ENCODE results near the gene RBM3.
A peak's percentile ranks its signal among the peaks of the same experiment; 100 is the strongest.
"Not testable (repeated sequence)": the region's sequence is repeated elsewhere in the genome, so short reads cannot be mapped to it uniquely, and the experiment has no call there.

Gene RBM3

DNA sequence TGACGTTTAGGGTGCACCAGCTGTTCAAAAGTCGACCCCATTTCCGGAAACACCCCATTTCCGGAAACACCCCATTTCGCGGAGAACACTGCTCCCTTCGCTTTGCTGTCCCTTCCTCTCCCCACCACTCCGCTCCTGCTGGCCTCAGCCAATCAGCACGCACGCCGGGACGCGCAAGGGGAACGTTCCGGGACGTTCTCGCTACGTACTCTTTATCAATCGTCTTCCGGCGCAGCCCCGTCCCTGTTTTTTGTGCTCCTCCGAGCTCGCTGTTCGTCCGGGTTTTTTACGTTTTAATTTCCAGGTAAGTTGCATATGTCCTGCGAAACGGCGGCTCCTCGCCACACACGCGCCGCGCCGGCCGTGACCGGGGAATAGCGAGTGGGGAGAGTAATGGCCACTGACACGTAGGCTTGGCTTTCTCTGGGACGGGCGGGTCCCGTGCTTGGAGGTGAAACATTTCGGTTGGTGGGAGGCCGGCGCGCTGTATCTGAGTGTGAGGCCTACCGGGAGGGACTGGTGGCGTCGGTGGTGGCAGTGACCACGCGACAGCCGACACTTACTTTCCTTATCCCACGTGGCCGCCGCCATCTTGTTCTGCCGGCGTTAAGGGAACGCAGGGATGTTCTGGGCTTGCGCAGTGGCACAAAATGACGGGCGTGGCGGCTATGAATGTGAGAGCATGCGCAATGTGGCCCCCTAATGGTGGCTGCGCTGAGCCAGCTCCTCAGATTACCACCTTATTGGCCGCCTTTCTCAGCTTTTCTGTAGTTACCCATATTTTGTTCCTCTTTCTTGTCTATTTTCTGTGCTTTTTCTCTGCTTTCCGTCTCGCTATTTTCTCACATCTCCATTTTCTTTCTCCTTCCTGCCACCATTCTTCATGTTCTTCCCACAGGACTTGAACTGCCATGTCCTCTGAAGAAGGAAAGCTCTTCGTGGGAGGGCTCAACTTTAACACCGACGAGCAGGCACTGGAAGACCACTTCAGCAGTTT is at the start of gene RBM3:
RBM3 (plus strand) TSS at position 215 of the 997 bp plus-strand sequence; CDS start at position 912, 697 bp downstream.
- DNase-seq = peak; percentile 75

DNA sequence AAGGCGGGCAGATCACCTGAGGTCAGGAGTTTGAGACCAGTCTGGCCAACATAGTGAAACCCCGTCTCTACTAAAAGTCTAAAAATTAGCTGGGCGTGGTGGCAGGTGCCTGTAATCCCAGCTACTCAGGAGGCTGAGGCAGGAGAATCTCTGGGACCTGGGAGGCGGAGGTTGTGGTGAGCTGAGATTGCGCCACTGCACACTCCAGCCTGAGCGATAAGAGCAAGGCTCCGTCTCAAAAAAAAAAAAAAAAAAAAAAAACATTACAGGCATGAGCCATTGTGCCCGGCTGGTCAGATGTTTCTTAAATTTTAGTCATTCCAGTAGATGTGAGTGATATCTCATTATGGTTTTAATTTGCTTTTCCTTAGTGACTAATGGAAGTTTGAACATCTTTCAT is 48.4 kb upstream of the RBM3 start:
- DNase-seq = not testable (repeated sequence)

DNA sequence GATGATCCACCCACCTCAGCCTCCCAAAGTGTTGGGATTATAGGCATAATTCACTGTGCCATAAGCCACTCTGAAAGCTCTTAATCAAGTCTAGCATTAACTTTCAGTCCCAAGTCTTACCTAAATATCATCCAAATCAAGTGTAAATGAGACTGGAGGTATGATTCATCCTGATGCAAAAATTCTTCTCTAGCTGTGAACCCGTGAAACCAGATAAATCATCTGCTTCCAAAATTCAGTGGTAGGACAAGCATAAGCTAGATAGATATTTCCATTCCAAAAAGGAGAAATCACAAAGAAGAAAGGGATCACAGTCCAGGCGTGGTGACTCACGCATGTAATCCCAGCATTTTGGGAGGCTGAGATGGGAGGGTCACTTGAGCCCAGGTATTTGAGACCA is 43.5 kb upstream of the RBM3 start:
- DNase-seq = no peak

DNA sequence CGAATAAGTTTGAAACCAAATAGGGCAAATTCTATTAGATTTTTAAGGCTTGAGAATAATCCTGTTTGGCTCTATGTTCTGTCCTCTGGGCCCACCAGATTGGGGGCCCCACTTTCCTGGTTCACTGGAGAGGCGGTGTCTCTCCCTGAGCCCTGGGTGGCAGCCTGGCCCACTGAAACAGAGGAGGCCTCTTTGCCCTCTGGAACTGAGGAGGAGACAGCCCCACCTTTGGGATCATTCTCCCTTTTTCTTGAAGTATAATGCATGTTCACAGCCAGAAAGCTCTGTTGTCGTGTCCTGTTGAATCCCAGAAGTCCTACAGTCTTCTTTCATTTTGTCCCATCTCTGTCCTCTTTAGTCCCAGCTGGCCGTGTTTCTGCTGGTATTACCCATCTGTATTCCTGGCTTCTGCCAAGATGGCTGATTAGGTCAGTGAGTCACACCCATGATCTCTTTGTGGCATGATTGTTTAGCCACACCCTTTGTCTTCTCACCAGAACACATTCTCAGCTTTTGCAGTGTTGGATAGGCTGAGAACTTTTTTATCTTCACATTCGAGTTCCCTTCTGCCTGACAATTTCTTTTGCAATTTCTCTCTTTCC is 42.8 kb upstream of the RBM3 start:
- no peak for DNase-seq

DNA sequence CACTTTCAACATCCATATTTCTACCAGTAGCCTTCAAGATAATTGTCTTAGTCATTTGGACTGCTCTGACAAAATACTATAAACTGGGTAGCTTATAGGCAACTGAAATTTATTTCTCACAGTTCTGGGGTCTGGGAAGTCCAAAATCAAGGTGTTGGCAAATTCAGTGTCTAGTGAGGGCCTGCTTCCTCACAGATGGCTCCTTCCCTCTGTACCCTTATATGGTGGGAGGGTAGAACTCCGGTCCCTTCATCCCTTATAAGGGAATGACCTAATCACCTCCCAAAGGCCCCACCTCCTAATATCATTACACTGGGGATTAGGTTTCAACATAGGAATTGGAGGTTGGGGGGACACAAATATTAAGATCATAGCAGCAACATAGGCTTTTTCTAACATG is 42.1 kb upstream of the RBM3 start:
- DNase-seq = no peak

DNA sequence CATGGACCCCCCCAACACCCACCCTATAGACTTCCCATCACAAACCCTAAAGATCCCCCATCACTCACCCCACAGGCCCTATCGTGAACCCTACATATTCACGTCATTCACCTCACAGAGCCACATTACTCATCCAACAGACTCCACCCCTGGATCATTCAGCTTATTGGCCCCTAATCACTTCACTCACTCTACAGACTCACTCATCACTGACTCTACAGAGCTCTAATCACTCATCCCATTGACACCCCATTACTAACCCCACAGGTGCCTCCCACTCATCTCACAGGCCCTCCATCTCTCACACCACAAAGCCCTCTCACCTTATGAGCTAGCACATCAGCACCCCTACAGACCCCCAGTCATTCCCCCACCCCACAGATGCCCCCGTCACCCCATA is 41.1 kb upstream of the RBM3 start:
- DNase-seq = no peak

DNA sequence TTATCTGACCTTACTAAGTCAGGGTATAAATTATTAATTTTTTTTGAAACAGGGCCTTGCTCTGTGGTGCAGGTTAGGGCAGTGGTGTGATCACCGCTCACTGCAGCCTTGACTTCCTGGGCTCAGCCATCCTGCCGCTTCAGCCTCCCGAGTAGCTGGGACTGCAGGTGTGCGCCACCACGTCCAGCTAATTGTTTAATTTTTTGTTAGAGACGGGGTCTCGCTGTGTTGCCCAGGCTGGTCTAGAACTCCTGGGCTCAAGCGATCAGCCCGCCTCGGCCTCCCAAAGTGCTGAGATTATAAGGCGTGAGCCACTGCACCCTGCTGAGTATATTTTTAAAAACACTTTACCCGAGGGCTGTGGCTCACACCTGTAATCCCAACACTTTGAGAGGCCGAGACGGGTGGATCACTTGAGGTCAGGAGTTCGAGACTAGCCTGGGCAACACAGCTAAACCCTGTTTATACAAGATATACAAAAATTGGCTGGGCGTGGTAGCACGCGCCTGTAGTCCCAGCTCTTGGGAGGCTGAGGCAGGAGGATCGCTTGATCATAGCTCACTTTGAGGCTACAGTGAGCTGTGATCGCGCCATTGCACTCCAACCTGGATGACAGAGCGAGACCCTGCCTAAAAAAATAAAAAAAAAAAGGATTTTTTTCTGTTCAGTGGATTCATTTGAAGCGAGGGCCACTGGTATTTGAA is 35.5 kb upstream of the RBM3 start:
- no peak for DNase-seq

DNA sequence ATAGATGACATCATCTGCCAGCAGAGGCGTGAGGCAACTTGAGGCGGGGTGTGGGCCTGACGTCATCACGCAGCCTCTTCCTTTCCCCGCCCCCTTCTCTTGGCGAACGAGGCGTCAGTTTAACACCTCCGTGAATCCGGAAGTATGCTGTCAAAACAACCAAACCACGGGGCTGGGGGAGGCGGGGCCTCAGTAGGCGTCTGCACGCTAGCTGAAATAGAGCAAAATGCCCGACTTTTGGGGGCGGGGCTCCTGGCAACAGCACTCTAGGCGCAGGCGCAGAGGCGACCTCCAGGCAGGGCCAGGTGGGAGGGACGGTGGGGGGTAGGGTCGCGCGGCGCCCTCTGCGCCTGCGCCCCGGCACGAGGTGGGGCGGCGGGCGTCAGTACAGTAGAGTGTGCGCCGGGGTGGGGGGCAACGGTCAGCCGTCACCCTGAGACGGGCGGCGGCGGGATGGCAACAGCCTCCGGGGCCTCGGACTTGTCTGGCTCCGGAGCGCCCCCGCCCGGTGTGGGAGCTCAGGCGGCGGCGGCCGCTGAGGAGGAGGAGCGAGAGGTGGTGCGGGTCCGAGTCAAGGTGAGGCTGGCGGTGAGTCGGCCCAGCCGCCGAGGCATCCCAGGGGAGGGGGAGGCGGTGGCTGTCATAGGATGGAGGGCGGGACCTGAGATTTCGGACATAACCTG is 34.8 kb upstream of the RBM3 start, which contains the start of gene TBC1D25:
TBC1D25 (plus strand) TSS at position 370 of the 683 bp plus-strand sequence; CDS start at position 454, 84 bp downstream.
- peak; percentile 81 for DNase-seq

DNA sequence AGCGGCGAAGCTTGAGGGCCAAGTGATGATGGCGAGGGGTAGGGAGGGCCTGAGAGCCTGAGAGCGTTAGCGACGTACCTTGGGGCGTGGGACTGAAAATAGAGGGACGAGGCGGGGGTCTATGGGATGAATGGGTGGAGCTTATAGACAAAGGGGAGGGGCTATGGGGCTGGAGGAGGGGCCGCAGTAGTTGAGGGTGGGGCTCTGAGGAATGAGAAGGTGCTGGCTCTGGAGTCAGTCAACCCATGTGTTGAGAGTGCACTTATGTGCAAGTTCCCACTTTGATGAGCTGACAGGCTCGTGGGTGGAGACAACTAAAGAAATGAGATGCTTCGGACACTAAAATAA is 34.3 kb upstream of the RBM3 start:
- no peak for DNase-seq

DNA sequence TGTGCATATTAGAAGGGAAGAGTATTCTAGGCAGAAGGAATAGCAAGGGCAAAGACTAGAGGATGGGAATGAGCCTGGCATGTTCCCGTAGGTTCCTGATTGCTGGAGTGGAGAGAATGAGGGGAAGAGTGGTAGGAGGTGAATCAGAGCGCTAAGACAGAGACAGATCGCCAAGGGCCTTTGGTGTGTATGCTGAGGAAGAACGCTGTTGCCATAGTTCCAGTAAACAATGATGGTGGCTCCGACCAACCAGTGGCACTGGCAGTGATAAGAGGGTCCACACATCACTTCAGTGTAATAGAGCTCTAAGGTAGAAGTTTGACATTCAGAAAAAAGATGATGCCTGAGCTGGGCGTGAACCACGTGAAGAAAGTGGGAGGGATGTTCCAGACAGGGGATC is 33.8 kb upstream of the RBM3 start:
- no peak for DNase-seq

DNA sequence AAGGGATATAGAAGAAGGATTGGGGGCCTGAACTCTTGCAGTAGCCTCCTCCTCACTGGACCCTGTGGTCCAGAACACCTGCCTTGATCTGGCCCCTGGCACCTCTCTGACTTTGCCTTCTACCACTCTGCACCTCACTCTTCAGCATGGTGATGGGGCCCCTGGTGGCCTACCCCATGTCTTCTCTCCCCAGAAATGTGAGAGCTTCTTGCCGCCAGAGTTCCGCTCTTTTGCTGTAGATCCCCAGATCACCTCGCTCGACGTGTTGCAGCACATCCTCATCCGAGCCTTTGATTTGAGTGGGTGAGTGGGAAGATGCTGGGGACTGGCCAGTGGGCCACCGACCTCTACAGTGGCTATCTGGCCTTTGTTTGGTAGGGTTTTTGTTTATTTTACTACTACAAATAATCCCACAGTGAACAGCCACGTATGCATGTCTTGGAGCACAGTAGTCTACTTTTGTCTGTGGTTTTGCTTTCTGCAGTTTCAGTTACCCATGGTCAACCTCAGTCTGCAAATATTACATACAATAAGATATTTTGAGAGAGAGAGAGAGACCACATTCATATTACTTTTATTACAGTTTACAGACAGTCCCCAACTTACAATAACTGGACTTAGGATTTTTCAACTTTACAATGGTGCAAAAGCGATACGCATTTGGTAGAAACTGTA is 33.0 kb upstream of the RBM3 start:
- no peak for DNase-seq

DNA sequence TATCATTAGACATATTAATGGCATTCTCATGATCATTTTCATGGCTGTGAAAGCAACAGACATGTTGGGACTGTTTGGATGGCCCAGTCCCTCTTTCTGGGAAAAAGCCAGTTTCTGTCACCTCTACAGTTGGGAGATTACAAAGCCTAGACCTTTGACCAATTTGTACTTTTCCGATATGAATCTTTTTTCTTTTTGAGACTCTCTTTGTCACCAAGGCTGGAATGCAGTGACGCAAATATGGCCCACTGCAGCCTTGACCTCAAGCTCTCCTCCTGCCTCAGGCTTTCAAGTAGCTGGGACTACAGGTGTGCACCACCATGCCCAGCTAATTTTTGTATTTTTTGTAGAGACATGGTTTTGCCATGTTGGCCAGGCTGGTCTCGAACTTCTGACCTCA is 25.4 kb upstream of the RBM3 start:
- no peak for DNase-seq

DNA sequence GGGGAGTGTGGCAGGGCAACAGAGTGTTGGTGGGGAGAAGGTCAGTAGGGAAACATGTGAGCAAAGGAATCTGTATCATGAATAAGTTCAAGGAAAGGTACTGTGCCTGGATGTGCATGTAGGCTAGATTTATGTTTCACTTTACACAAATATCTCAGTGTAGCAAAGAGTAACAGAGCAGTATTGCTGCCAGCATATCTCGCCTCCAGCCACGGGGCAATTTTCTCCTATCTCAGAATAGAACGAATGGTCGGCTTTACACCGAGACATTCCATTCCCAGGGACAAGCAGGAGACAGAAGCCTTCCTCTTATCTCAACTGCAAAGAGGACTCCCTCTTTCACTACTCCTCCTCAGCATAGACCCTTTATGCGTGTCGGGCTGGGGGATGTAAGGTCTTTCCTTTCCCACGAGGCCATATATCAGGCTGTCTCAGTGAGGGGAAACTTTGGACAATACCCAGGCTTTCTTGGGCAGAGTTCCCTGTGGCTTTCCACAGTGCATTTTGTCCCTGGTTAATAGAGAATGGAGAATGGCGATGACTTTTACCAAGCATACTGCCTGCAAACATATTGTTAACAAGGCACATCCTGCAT is 18.5 kb upstream of the RBM3 start:
- not testable (repeated sequence) for DNase-seq

DNA sequence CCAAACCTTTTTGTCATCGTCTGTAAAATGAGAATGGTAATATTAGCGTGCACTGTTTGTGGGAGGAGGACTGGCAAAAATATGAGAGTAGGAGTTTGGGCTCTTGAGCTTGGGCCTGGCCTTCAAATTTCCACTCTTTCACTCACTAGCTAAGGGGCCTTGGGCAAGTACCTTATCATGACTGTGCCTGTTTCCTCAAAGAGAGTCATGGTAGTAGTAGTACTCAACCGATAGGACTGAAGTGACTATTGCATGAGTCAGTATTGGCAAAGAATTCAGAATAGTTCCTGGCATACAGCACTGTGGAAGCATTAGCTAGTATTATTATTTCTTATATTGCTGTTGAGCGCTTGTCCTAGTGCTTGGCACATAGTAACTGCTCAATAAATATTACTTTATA is 16.0 kb upstream of the RBM3 start:
- DNase-seq = no peak

DNA sequence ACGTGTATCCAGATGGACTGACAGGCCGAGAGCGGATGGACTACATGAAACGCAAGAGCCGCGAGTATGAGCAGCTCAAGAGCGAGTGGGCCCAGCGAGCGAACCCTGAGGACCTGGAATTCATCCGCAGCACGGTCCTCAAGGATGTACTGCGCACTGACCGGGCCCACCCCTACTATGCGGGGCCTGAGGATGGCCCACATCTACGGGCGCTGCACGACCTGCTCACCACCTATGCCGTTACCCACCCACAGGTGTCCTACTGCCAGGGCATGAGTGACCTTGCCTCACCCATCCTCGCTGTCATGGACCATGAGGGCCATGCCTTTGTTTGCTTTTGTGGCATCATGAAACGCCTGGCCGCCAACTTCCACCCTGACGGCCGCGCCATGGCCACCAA is 14.6 kb upstream of the RBM3 start:
- no peak for DNase-seq

DNA sequence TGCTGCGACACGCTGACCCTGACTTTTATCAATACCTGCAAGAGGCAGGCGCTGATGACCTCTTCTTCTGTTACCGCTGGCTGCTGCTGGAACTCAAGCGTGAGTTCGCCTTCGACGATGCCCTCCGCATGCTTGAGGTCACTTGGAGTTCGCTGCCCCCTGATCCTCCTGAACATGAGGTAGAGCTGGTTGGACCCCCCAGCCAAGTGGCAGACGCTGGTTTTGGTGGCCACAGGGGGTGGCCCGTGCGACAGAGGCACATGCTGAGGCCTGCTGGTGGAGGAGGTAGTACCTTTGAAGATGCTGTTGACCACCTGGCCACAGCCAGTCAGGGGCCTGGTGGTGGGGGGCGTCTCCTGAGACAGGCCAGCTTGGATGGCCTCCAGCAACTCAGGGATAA is 14.2 kb upstream of the RBM3 start:
- no peak for DNase-seq

DNA sequence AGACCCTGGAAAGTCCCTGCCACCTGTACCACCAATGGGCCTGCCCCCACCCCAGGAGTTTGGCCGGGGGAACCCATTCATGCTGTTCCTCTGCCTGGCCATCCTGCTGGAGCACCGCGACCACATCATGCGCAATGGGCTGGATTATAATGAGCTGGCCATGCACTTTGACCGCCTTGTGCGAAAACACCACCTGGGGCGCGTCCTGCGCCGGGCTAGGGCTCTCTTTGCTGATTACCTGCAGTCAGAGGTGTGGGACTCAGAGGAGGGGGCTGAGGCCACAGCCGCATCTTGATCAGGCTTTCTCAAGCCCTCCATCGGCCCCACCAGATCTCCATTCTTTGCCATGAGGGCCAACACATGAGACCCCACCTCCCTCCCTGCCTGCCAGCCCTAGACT is 13.6 kb upstream of the RBM3 start:
- no peak for DNase-seq

DNA sequence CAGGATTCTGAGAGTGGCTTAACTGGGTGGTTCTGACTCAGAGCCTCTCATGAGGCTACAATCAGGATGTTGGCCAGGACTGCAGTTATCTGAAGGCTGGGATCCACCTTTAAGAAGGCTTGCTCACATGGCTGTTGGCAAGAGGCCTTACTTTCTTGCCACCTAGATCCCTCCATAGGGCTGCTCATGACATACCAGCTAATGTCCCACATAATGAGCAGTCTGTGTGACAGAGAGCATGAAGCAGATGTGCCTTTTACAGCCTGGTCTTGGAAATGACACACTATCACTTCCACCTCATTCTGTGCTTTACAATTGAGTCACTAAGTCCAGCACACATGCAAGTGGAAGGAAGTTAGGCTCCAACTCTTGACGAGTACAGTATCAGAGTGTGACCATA is 4.3 kb upstream of the RBM3 start:
- no peak for DNase-seq

DNA sequence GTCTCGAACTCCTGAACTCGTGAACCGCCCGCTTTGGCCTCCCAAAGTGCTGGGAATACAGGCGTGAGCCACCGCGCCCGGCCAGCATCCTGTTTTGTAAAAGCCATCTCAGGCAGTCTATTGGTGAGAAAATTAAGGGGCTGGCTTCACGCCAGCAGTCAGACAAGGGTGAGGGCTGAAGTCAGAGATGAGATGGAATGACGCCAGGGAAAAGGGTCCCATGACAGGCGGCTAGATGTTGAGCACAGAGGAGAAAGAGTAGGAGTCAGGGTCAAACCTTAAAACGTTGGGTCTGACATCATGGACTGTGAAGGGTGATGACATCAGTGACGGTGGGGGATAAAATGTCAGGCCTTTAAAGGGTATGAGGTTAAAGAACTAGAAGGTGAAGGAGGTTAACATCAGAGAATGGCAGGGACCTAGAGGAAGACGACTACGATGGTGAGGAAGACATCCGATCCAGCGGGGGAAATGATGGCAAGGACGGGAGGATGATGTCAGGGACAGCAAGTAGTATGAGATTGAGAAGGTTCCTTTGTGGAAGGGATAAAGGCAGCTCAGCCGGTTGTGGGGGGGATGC is 504 bp upstream of the RBM3 start:
- peak; percentile 65 for DNase-seq

DNA sequence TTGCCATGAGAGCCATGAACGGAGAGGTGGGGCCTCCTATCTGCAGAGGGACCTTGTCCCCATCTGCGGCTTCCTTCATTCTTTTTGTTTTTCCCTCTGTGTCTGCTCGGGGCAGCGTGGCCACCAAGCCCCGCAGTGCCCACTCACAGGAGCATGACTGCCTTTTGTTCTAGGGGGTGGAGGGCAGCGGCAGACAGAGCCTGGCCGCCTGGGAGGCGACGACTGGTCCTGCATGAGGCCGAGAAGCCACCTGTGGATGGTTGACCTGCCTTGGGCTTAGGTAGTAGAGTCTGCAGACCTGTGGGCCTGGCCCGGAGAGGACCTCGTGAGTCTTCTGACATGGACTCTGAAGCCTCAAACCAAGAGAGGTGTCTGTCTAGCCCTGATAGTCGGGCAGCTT is 1.4 kb downstream of the RBM3 start:
- no peak for DNase-seq

DNA sequence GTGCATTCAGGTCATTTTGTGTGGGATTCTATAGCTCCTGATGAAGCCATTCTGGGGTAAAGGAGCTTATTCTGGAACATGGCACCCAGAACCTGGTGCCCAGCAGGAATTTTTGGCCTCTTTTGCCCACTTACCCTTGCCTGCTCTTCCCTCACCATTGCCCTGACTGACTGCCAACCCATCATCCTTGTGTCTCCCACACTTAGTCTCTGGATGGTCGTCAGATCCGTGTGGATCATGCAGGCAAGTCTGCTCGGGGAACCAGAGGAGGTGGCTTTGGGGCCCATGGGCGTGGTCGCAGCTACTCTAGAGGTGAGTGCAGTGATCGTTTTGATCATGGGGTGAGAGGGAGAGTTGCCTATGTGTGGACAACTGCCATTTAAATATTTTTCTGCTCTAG is 1.8 kb downstream of the RBM3 start:
- DNase-seq = no peak

DNA sequence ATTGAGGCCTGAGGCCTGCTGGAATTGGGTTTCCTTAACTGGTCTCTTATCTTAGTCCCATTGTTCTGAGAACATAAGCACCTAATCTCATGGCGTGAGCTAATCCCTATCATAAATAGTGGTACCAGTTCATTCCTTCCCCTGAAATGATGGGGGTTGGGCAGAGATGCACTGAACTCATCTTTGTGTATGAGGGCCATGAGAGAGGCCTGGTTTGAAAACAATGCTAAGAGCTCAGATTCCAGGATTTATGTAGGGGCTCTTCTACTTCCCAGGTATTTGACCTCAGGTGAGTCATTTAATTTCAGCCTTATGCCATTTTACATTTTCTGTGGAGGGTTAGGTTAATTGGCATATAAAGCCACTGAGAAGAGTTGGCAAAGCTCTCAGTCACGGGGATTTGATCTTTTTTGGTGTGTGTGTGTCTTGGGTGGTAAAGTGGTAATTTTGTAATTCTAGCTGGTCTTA is 4.4 kb downstream of the RBM3 start:
- no peak for DNase-seq

Data from NCI-H2081 treated with DMSO at 0.1 percent for 48 hours (cell line).